GM18505 (cell line): ENCODE measurements around the gene C6orf132.

Source experiments
- ATAC-seq: cut with Tn5 transposase; IDR thresholded peaks from one replicate; pipeline ENCODE4 v1.9.1; 2021; ENCODE audit not compliant: unreplicated experiment
- POLR2A ChIP-seq: IDR thresholded peaks from 4 replicates; pipeline ENCODE4 v1.6.1; 2011; ENCODE audit warnings: borderline replicate concordance; ENCODE audit not compliant: insufficient read depth, insufficient read length; ENCODE audit errors: extremely low read depth

Gene C6orf132

GRCh38 chr6:42142118-42142835 lies at the start of gene C6orf132:
Gene C6orf132 (minus strand): TSS chr6:42142620. CDS start chr6:42142444, 176 bp downstream.
- ATAC-seq: no peak
- TF ChIP-seq POLR2A: no peak

- ATAC-seq: no peak
Measured at GRCh38 chr6:42190554-42191183, 48.2 kb upstream of the C6orf132 start.

GRCh38 chr6:42188406-42188805 lies 46.0 kb upstream of the C6orf132 start:
- TF ChIP-seq POLR2A: no peak
- ATAC-seq: no peak

More at GRCh38 chr6:42190554-42191183, 48.2 kb upstream of the C6orf132 start:
- TF ChIP-seq POLR2A: no peak

GRCh38 chr6:42185597-42185996 lies 43.2 kb upstream of the C6orf132 start:
- ATAC-seq: no peak
- no peak for TF ChIP-seq POLR2A

GRCh38 chr6:42184475-42184874 lies 42.1 kb upstream of the C6orf132 start:
- ATAC-seq: no peak
- TF ChIP-seq POLR2A: no peak

- no peak for TF ChIP-seq POLR2A
- ATAC-seq: no peak
Measured at GRCh38 chr6:42182101-42182500, 39.7 kb upstream of the C6orf132 start.

GRCh38 chr6:42179945-42180313 lies 37.5 kb upstream of the C6orf132 start:
- ATAC-seq: no peak
- TF ChIP-seq POLR2A: no peak

GRCh38 chr6:42179261-42179944 lies 37.0 kb upstream of the C6orf132 start:
- no peak for ATAC-seq
- TF ChIP-seq POLR2A: no peak

- ATAC-seq: no peak
- no peak for TF ChIP-seq POLR2A
Measured at GRCh38 chr6:42177514-42178364, 35.3 kb upstream of the C6orf132 start.

GRCh38 chr6:42176981-42177380 lies 34.6 kb upstream of the C6orf132 start:
- no peak for TF ChIP-seq POLR2A
- no peak for ATAC-seq

- TF ChIP-seq POLR2A: no peak
- no peak for ATAC-seq
Measured at GRCh38 chr6:42175860-42176259, 33.4 kb upstream of the C6orf132 start.

- no peak for TF ChIP-seq POLR2A
- no peak for ATAC-seq
Measured at GRCh38 chr6:42173101-42173500, 30.7 kb upstream of the C6orf132 start, which contains the start of gene GUCA1A. Gene GUCA1A (plus strand): TSS chr6:42173364. CDS start chr6:42173614, 250 bp downstream.
